ENCODE data around the gene RPL7A.

RPL7A gene

GRCh38 chr9:133352635-133353340, 4.8 kb downstream of the RPL7A start:
- H3K27ac ChIP-seq (ENCODE audit: low read length), result no peak overlapping the region
- H3K36me3 ChIP-seq (ENCODE audit: control insufficient read depth, low read depth, low read length), result peaks cover 45% of the 10 kb centered on the region
- peaks cover 5% of the 10 kb centered on the region for H3K4me1 ChIP-seq (ENCODE audit: control insufficient read depth, low read depth, low read length)

GRCh38 chr9:133353548-133353947, 5.5 kb downstream of the RPL7A start:
- Histone ChIP-seq H3K27me3 (ENCODE audit: control insufficient read depth, insufficient read depth, low read length) (no peaks in the 10 kb centered on the region), H3K27ac (ENCODE audit: low read length) (no peak overlapping the region), H3K9ac (ENCODE audit: low read length) (no peak overlapping the region), H3K36me3 (ENCODE audit: control insufficient read depth, low read depth, low read length) (peaks cover 45% of the 10 kb centered on the region), H3K4me3 (ENCODE audit: low read length) (no peak overlapping the region), H3K4me1 (ENCODE audit: control insufficient read depth, low read depth, low read length) (peaks cover 5% of the 10 kb centered on the region), H3K9me3 (ENCODE audit: control insufficient read depth, low read depth, low read length) (no peaks in the 10 kb centered on the region)

More at GRCh38 chr9:133352635-133353340, 4.8 kb downstream of the RPL7A start:
- no peak overlapping the region for H3K4me3 ChIP-seq (ENCODE audit: low read length)
- H3K27me3 ChIP-seq (ENCODE audit: control insufficient read depth, insufficient read depth, low read length), result no peaks in the 10 kb centered on the region
- H3K9ac ChIP-seq (ENCODE audit: low read length), result no peak overlapping the region
- H3K9me3 ChIP-seq (ENCODE audit: control insufficient read depth, low read depth, low read length), result no peaks in the 10 kb centered on the region

GRCh38 chr9:133354766-133355165, 6.7 kb downstream of the RPL7A start:
- Histone ChIP-seq H3K27ac (ENCODE audit: low read length) (no peak overlapping the region), H3K4me1 (ENCODE audit: control insufficient read depth, low read depth, low read length) (peaks cover 5% of the 10 kb centered on the region), H3K9me3 (ENCODE audit: control insufficient read depth, low read depth, low read length) (no peaks in the 10 kb centered on the region), H3K9ac (ENCODE audit: low read length) (no peak overlapping the region), H3K27me3 (ENCODE audit: control insufficient read depth, insufficient read depth, low read length) (no peaks in the 10 kb centered on the region), H3K36me3 (ENCODE audit: control insufficient read depth, low read depth, low read length) (peaks cover 38% of the 10 kb centered on the region), H3K4me3 (ENCODE audit: low read length) (no peak overlapping the region)

GRCh38 chr9:133355881-133356357, 7.9 kb downstream of the RPL7A start:
- Histone ChIP-seq H3K9me3 (ENCODE audit: control insufficient read depth, low read depth, low read length) (no peaks in the 10 kb centered on the region), H3K36me3 (ENCODE audit: control insufficient read depth, low read depth, low read length) (peaks cover 37% of the 10 kb centered on the region), H3K27me3 (ENCODE audit: control insufficient read depth, insufficient read depth, low read length) (no peaks in the 10 kb centered on the region), H3K4me1 (ENCODE audit: control insufficient read depth, low read depth, low read length) (peaks cover 5% of the 10 kb centered on the region), H3K27ac (ENCODE audit: low read length) (no peak overlapping the region), H3K4me3 (ENCODE audit: low read length) (peak overlapping the region; percentile 88), H3K9ac (ENCODE audit: low read length) (peak overlapping the region; percentile 75)

GRCh38 chr9:133356391-133357091, 8.5 kb downstream of the RPL7A start, which contains the start of the genes SURF1 and SURF2:
Gene SURF1, minus strand, starts transcription at chr9:133356487. Its CDS starts 34 bp downstream, at chr9:133356453.
Gene SURF2, plus strand, starts transcription at chr9:133356550. Its CDS starts 43 bp downstream, at chr9:133356593.
- Histone ChIP-seq H3K4me1 (ENCODE audit: control insufficient read depth, low read depth, low read length) (peaks cover 5% of the 10 kb centered on the region), H3K9ac (ENCODE audit: low read length) (peak within 1 kb of the TSS; percentile 75), H3K27me3 (ENCODE audit: control insufficient read depth, insufficient read depth, low read length) (no peaks in the 10 kb centered on the region), H3K9me3 (ENCODE audit: control insufficient read depth, low read depth, low read length) (no peaks in the 10 kb centered on the region), H3K36me3 (ENCODE audit: control insufficient read depth, low read depth, low read length) (peaks cover 37% of the 10 kb centered on the region), H3K27ac (ENCODE audit: low read length) (no peak within 1 kb of the TSS), H3K4me3 (ENCODE audit: low read length) (peak within 1 kb of the TSS; percentile 88)

- Histone ChIP-seq H3K36me3 (ENCODE audit: control insufficient read depth, low read depth, low read length) (peaks cover 35% of the 10 kb centered on the region), H3K27me3 (ENCODE audit: control insufficient read depth, insufficient read depth, low read length) (no peaks in the 10 kb centered on the region), H3K4me3 (ENCODE audit: low read length) (peak overlapping the region; percentile 88), H3K4me1 (ENCODE audit: control insufficient read depth, low read depth, low read length) (peaks cover 5% of the 10 kb centered on the region), H3K9ac (ENCODE audit: low read length) (no peak overlapping the region), H3K27ac (ENCODE audit: low read length) (no peak overlapping the region), H3K9me3 (ENCODE audit: control insufficient read depth, low read depth, low read length) (no peaks in the 10 kb centered on the region)
These were observed 9.6 kb downstream of the RPL7A start for GRCh38 chr9:133357656-133358055.

GRCh38 chr9:133359399-133360175, 11.6 kb downstream of the RPL7A start:
- H3K4me3 ChIP-seq (ENCODE audit: low read length), result no peak overlapping the region
- peaks cover 5% of the 10 kb centered on the region for H3K4me1 ChIP-seq (ENCODE audit: control insufficient read depth, low read depth, low read length)
- H3K9me3 ChIP-seq (ENCODE audit: control insufficient read depth, low read depth, low read length), result no peaks in the 10 kb centered on the region
- no peak overlapping the region for H3K27ac ChIP-seq (ENCODE audit: low read length)
- H3K36me3 ChIP-seq (ENCODE audit: control insufficient read depth, low read depth, low read length), result peaks cover 40% of the 10 kb centered on the region
- H3K27me3 ChIP-seq (ENCODE audit: control insufficient read depth, insufficient read depth, low read length), result no peaks in the 10 kb centered on the region
- no peak overlapping the region for H3K9ac ChIP-seq (ENCODE audit: low read length)

- Histone ChIP-seq H3K36me3 (ENCODE audit: control insufficient read depth, low read depth, low read length) (peaks cover 51% of the 10 kb centered on the region), H3K9ac (ENCODE audit: low read length) (no peak overlapping the region), H3K27ac (ENCODE audit: low read length) (no peak overlapping the region), H3K9me3 (ENCODE audit: control insufficient read depth, low read depth, low read length) (no peaks in the 10 kb centered on the region), H3K27me3 (ENCODE audit: control insufficient read depth, insufficient read depth, low read length) (no peaks in the 10 kb centered on the region), H3K4me1 (ENCODE audit: control insufficient read depth, low read depth, low read length) (peaks cover 5% of the 10 kb centered on the region), H3K4me3 (ENCODE audit: low read length) (no peak overlapping the region)
These were observed 12.7 kb downstream of the RPL7A start for GRCh38 chr9:133360400-133361393.

- Histone ChIP-seq H3K4me1 (ENCODE audit: control insufficient read depth, low read depth, low read length) (peaks cover 5% of the 10 kb centered on the region), H3K9me3 (ENCODE audit: control insufficient read depth, low read depth, low read length) (no peaks in the 10 kb centered on the region), H3K9ac (ENCODE audit: low read length) (no peak overlapping the region), H3K27ac (ENCODE audit: low read length) (no peak overlapping the region), H3K4me3 (ENCODE audit: low read length) (no peak overlapping the region), H3K27me3 (ENCODE audit: control insufficient read depth, insufficient read depth, low read length) (no peaks in the 10 kb centered on the region), H3K36me3 (ENCODE audit: control insufficient read depth, low read depth, low read length) (peaks cover 59% of the 10 kb centered on the region)
These were observed 13.6 kb downstream of the RPL7A start for GRCh38 chr9:133361507-133362092.

GRCh38 chr9:133362359-133363044, 14.5 kb downstream of the RPL7A start:
- Histone ChIP-seq H3K4me1 (ENCODE audit: control insufficient read depth, low read depth, low read length) (peaks cover under 1% of the 10 kb centered on the region), H3K9ac (ENCODE audit: low read length) (no peak overlapping the region), H3K4me3 (ENCODE audit: low read length) (no peak overlapping the region), H3K9me3 (ENCODE audit: control insufficient read depth, low read depth, low read length) (no peaks in the 10 kb centered on the region), H3K36me3 (ENCODE audit: control insufficient read depth, low read depth, low read length) (peaks cover 65% of the 10 kb centered on the region), H3K27me3 (ENCODE audit: control insufficient read depth, insufficient read depth, low read length) (no peaks in the 10 kb centered on the region), H3K27ac (ENCODE audit: low read length) (no peak overlapping the region)
